Adipose tissue (tissue), 3 donors: ENCODE measurements around the gene ZNF169. TPM values are rescaled to one million over a fixed set of nuclear protein-coding genes. Genes with fewer than 3 reads are reported as not detected.
"Not testable (repeated sequence)": the region's sequence is repeated elsewhere in the genome, so short reads cannot be mapped to it uniquely, and the experiment has no call there.

Experiments used
- H3K27ac ChIP-seq: one replicate; pipeline ENCODE4 v1.5.1; 2013; ENCODE audit warnings: low read depth, low read length
- WGBS, 3 donors: extraction: QIAGEN DNeasy Blood & Tissue Kit; methylation state at CpG; one replicate each; pipeline ENCODE4 v1.1.7; 2013; 5-methylcytosine and 5-hydroxymethylcytosine counted together
- polyA plus RNA-seq, 3 donors: library from polyadenylated mRNA; stranded (reverse); fragments of 200-250 nt; gene quantifications; one replicate each; pipeline ENCODE4 v1.2.3, GENCODE V29; 2013
- donor health status: healthy with polysubstance abuse.
- donor health status: Bipolar disorder and iron deficiency.
- donor health status: healthy.

The ZNF169 gene
- polyA plus RNA-seq = 1 to 10 TPM; 1.7 to 2.8 (median 2.1) TPM

GRCh38 chr9:94259077-94259862, at the start of gene ZNF169:
ZNF169 (plus strand) TSS chr9:94259298; CDS start chr9:94278813, 19,515 bp downstream.
- 1% methylated on average over 50 of the region's 50 CpGs for WGBS, 3 donors
- no peak within 1 kb of the TSS for H3K27ac ChIP-seq

- no peak overlapping the region for H3K27ac ChIP-seq
- WGBS, 3 donors = 79 to 82% (median 81%) methylated on average over 5 of the region's 5 CpGs
These were observed 48.2 kb upstream of the ZNF169 start for GRCh38 chr9:94210616-94211603.

GRCh38 chr9:94212091-94212490, 47.0 kb upstream of the ZNF169 start:
- H3K27ac ChIP-seq = no peak overlapping the region
- WGBS, 3 donors = 95 to 98% (median 96%) methylated on average over 1 of the region's 1 CpG

GRCh38 chr9:94212531-94212930, 46.6 kb upstream of the ZNF169 start:
- H3K27ac ChIP-seq = no peak overlapping the region
- 57 to 81% (median 79%) methylated on average over 5 of the region's 5 CpGs for WGBS, 3 donors

- H3K27ac ChIP-seq = no peak overlapping the region
- 13 to 17% (median 14%) methylated on average over 12 of the region's 12 CpGs for WGBS, 3 donors
These were observed 45.5 kb upstream of the ZNF169 start for GRCh38 chr9:94213511-94214124.

- 52 to 82% (median 80%) methylated on average over 1 of the region's 1 CpG for WGBS, 3 donors
- H3K27ac ChIP-seq = no peak overlapping the region
These were observed 36.2 kb upstream of the ZNF169 start for GRCh38 chr9:94222870-94223269.

- not testable (repeated sequence) for H3K27ac ChIP-seq
- WGBS, 3 donors = 93 to 99% (median 95%) methylated on average over 2 of the region's 2 CpGs
These were observed 33.7 kb upstream of the ZNF169 start for GRCh38 chr9:94225413-94225812.

GRCh38 chr9:94228616-94229015, 30.5 kb upstream of the ZNF169 start:
- no peak overlapping the region for H3K27ac ChIP-seq

- WGBS, 3 donors = 80 to 85% (median 84%) methylated on average over 3 of the region's 3 CpGs
- no peak overlapping the region for H3K27ac ChIP-seq
These were observed 26.7 kb upstream of the ZNF169 start for GRCh38 chr9:94232428-94232827.

- not testable (repeated sequence) for H3K27ac ChIP-seq
- 95 to 99% (median 96%) methylated on average over 4 of the region's 4 CpGs for whole genome bisulfite sequencing, 3 donors
These were observed 18.0 kb upstream of the ZNF169 start for GRCh38 chr9:94241098-94241497.

- 79 to 86% (median 83%) methylated on average over 2 of the region's 2 CpGs for WGBS, 3 donors
- no peak overlapping the region for H3K27ac ChIP-seq
These were observed 13.4 kb upstream of the ZNF169 start for GRCh38 chr9:94245651-94246050.

GRCh38 chr9:94250456-94250855, 8.6 kb upstream of the ZNF169 start:
- 63 to 64% (median 63%) methylated on average over 4 of the region's 4 CpGs for WGBS, 3 donors
- H3K27ac ChIP-seq = no peak overlapping the region

GRCh38 chr9:94256007-94256406, 3.1 kb upstream of the ZNF169 start:
- no peak overlapping the region for H3K27ac ChIP-seq
- WGBS, 3 donors = 72 to 79% (median 78%) methylated on average over 2 of the region's 2 CpGs

GRCh38 chr9:94265626-94266402, 6.7 kb downstream of the ZNF169 start:
- WGBS, 3 donors = 91 to 97% (median 91%) methylated on average over 3 of the region's 3 CpGs
- H3K27ac ChIP-seq = not testable (repeated sequence)

- no peak overlapping the region for H3K27ac ChIP-seq
- 80 to 90% (median 87%) methylated on average over 8 of the region's 8 CpGs for WGBS, 3 donors
These were observed 10.2 kb downstream of the ZNF169 start for GRCh38 chr9:94269264-94269663.

GRCh38 chr9:94270009-94270408, 10.9 kb downstream of the ZNF169 start:
- WGBS, 3 donors = 55 to 96% (median 94%) methylated on average over 1 of the region's 1 CpG

GRCh38 chr9:94277029-94277428, 17.9 kb downstream of the ZNF169 start:
- WGBS, 3 donors = 93 to 98% (median 95%) methylated on average over 4 of the region's 4 CpGs
- not testable (repeated sequence) for H3K27ac ChIP-seq

More at GRCh38 chr9:94270009-94270408, 10.9 kb downstream of the ZNF169 start:
- H3K27ac ChIP-seq = no peak overlapping the region

- no peak overlapping the region for H3K27ac ChIP-seq
- 97 to 100% (median 98%) methylated on average over 2 to 6 of the region's 6 CpGs for WGBS, 3 donors
These were observed 18.9 kb downstream of the ZNF169 start for GRCh38 chr9:94277885-94278536.
